Cerebellar nuclear complex (tissue), 1 donor: ENCODE data around the gene ZFYVE27.
"Not testable (repeated sequence)": the region's sequence is repeated elsewhere in the genome, so short reads cannot be mapped to it uniquely, and the experiment has no call there.

Experiments
- DNase-seq, 2 experiments: peaks; one replicate each; lab custom pipeline; 2025; lab: John Stamatoyannopoulos, UW

Gene ZFYVE27

GRCh38 chr10:97736902-97737769, at the start of gene ZFYVE27:
Gene ZFYVE27, plus strand, starts transcription at chr10:97737128. Its CDS starts 1,350 bp downstream, at chr10:97738478.
- DNase-seq: peak; percentile 26 to 48

- DNase-seq: no peak
Observed at GRCh38 chr10:97687785-97688781, 48.8 kb upstream of the ZFYVE27 start.

GRCh38 chr10:97689559-97690020, 47.3 kb upstream of the ZFYVE27 start:
- DNase-seq: no peak

- no peak for DNase-seq
Observed at GRCh38 chr10:97690133-97690532, 46.8 kb upstream of the ZFYVE27 start.

- not testable (repeated sequence) for DNase-seq
Observed at GRCh38 chr10:97698072-97698655, 38.8 kb upstream of the ZFYVE27 start.

- no peak for DNase-seq
Observed at GRCh38 chr10:97701438-97702069, 35.4 kb upstream of the ZFYVE27 start.

- no peak for DNase-seq
Observed at GRCh38 chr10:97703398-97704067, 33.4 kb upstream of the ZFYVE27 start.

- no peak for DNase-seq
Observed at GRCh38 chr10:97704341-97704740, 32.6 kb upstream of the ZFYVE27 start.

GRCh38 chr10:97705006-97705670, 31.8 kb upstream of the ZFYVE27 start:
- DNase-seq: no peak

GRCh38 chr10:97707134-97707861, 29.6 kb upstream of the ZFYVE27 start:
- DNase-seq: no peak

- DNase-seq: no peak
Observed at GRCh38 chr10:97708167-97708566, 28.8 kb upstream of the ZFYVE27 start.

GRCh38 chr10:97708976-97709946, 27.7 kb upstream of the ZFYVE27 start:
- no peak for DNase-seq

GRCh38 chr10:97711640-97712572, 25.0 kb upstream of the ZFYVE27 start:
- no peak for DNase-seq

- DNase-seq: no peak
Observed at GRCh38 chr10:97713339-97713825, 23.5 kb upstream of the ZFYVE27 start, which contains the start of gene MARVELD1. Gene MARVELD1, plus strand, starts transcription at chr10:97713730. Its CDS starts 147 bp downstream, at chr10:97713877.

GRCh38 chr10:97713826-97714400, 23.0 kb upstream of the ZFYVE27 start:
- DNase-seq: no peak

GRCh38 chr10:97714401-97715258, 22.3 kb upstream of the ZFYVE27 start:
- no peak for DNase-seq
